ENCODE results near the gene TRIM44. TPM values are rescaled to one million over a fixed set of nuclear protein-coding genes. Genes with fewer than 3 reads are reported as not detected.
"Not testable (repeated sequence)": the region's sequence is repeated elsewhere in the genome, so short reads cannot be mapped to it uniquely, and the experiment has no call there.

TRIM44 gene
- polyA plus RNA-seq, 4 donors, result 8.9 to 35.4 (median 12.8) TPM

DNA sequence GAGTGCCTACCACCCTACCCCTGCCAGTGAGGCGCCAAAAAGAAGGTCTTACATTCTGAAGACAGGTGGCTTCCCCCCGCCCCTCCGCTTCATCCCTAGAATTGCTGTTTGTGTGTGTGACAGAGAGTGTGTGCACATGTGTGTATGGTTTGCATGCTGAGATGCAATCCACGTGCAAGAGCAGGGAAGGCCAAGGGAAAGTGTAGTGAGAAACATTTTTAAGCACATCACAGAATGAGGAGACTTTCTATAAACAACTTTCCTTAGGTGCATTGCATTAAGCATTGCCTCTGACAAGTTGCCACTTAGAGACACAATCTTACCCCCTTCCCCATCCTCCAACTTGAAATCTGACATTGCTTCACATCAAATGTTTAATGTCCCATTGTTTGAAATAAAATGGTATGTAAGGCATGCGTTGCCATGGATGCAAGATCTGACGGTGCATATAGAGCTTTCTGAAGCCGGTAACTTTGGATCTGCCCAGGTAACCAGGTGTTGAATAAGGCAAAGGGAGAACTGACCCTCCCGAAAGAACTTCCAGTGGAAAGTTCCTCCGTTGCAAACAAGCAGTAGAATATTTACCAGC is 22.9 kb upstream of the TRIM44 start:
- no peak overlapping the region for H3K27ac ChIP-seq (ENCODE audit: low read depth in 1 of 3, low read length in 2 of 3)
- H3K36me3 ChIP-seq (ENCODE audit: control insufficient read depth in 3 of 3, insufficient read depth in 2 of 3, low read depth in 1 of 3, low read length in 3 of 3), result no peaks in the 10 kb centered on the region
- no peaks in the 10 kb centered on the region for H3K4me1 ChIP-seq (ENCODE audit: control insufficient read depth in 3 of 3, insufficient read depth in 2 of 3, low read depth in 1 of 3, low read length in 2 of 3)
- WGBS, 3 donors, result 51 to 67% (median 57%) methylated on average over 9 of the region's 9 CpGs
- no peak for DNase-seq
- H3K9me3 ChIP-seq (ENCODE audit: control insufficient read depth in 2 of 2, insufficient read depth in 1 of 2, low read depth in 1 of 2, low read length in 1 of 2), result no peaks in the 10 kb centered on the region
- H3K27me3 ChIP-seq (ENCODE audit: control insufficient read depth in 3 of 3, insufficient read depth in 3 of 3, low read length in 3 of 3), result peaks cover 0 to 24% (median 2%) of the 10 kb centered on the region in 3 donors
- FAIRE-seq, result no peak
- H3K4me3 ChIP-seq (ENCODE audit: low read depth in 1 of 3, low read length in 3 of 3), result no peak overlapping the region

GRCh38 chr11:35641171-35641897 is 21.2 kb upstream of the TRIM44 start:
- WGBS, 3 donors, result 74 to 86% (median 80%) methylated on average over 6 of the region's 6 CpGs
- H3K4me1 ChIP-seq (ENCODE audit: control insufficient read depth in 3 of 3, insufficient read depth in 2 of 3, low read depth in 1 of 3, low read length in 2 of 3), result no peaks in the 10 kb centered on the region
- FAIRE-seq (no peak), DNase-seq (no peak)
- no peaks in the 10 kb centered on the region for H3K9me3 ChIP-seq (ENCODE audit: control insufficient read depth in 2 of 2, insufficient read depth in 1 of 2, low read depth in 1 of 2, low read length in 1 of 2)
- H3K27me3 ChIP-seq (ENCODE audit: control insufficient read depth in 3 of 3, insufficient read depth in 3 of 3, low read length in 3 of 3), result peaks cover 0 to 16% (median 2%) of the 10 kb centered on the region in 3 donors
- no peaks in the 10 kb centered on the region for H3K36me3 ChIP-seq (ENCODE audit: control insufficient read depth in 3 of 3, insufficient read depth in 2 of 3, low read depth in 1 of 3, low read length in 3 of 3)
- H3K27ac ChIP-seq (ENCODE audit: low read depth in 1 of 3, low read length in 2 of 3), result no peak overlapping the region
- H3K4me3 ChIP-seq (ENCODE audit: low read depth in 1 of 3, low read length in 3 of 3), result no peak overlapping the region

GRCh38 chr11:35641964-35642363 is 20.6 kb upstream of the TRIM44 start:
- DNase-seq (no peak), FAIRE-seq (no peak)
- peaks cover 0 to 15% (median 2%) of the 10 kb centered on the region in 3 donors for H3K27me3 ChIP-seq (ENCODE audit: control insufficient read depth in 3 of 3, insufficient read depth in 3 of 3, low read length in 3 of 3)
- H3K27ac ChIP-seq (ENCODE audit: low read depth in 1 of 3, low read length in 2 of 3), result no peak overlapping the region
- no peaks in the 10 kb centered on the region for H3K9me3 ChIP-seq (ENCODE audit: control insufficient read depth in 2 of 2, insufficient read depth in 1 of 2, low read depth in 1 of 2, low read length in 1 of 2)
- H3K4me3 ChIP-seq (ENCODE audit: low read depth in 1 of 3, low read length in 3 of 3), result no peak overlapping the region
- WGBS, 3 donors, result 85 to 87% (median 87%) methylated on average over 3 of the region's 3 CpGs
- H3K36me3 ChIP-seq (ENCODE audit: control insufficient read depth in 3 of 3, insufficient read depth in 2 of 3, low read depth in 1 of 3, low read length in 3 of 3), result no peaks in the 10 kb centered on the region
- H3K4me1 ChIP-seq (ENCODE audit: control insufficient read depth in 3 of 3, insufficient read depth in 2 of 3, low read depth in 1 of 3, low read length in 2 of 3), result no peaks in the 10 kb centered on the region

GRCh38 chr11:35647421-35648093 is 15.0 kb upstream of the TRIM44 start:
- H3K4me1 ChIP-seq (ENCODE audit: control insufficient read depth in 3 of 3, insufficient read depth in 2 of 3, low read depth in 1 of 3, low read length in 2 of 3), result no peaks in the 10 kb centered on the region
- H3K36me3 ChIP-seq (ENCODE audit: control insufficient read depth in 3 of 3, insufficient read depth in 2 of 3, low read depth in 1 of 3, low read length in 3 of 3), result no peaks in the 10 kb centered on the region
- peaks cover 0 to 7% (median 2%) of the 10 kb centered on the region in 3 donors for H3K27me3 ChIP-seq (ENCODE audit: control insufficient read depth in 3 of 3, insufficient read depth in 3 of 3, low read length in 3 of 3)
- FAIRE-seq (no peak), DNase-seq (no peak)
- H3K9me3 ChIP-seq (ENCODE audit: control insufficient read depth in 2 of 2, insufficient read depth in 1 of 2, low read depth in 1 of 2, low read length in 1 of 2), result no peaks in the 10 kb centered on the region
- WGBS, 3 donors, result 62 to 67% (median 66%) methylated on average over 8 of the region's 8 CpGs
- H3K4me3 ChIP-seq (ENCODE audit: low read depth in 1 of 3, low read length in 3 of 3), result no peak overlapping the region
- no peak overlapping the region for H3K27ac ChIP-seq (ENCODE audit: low read depth in 1 of 3, low read length in 2 of 3)

DNA sequence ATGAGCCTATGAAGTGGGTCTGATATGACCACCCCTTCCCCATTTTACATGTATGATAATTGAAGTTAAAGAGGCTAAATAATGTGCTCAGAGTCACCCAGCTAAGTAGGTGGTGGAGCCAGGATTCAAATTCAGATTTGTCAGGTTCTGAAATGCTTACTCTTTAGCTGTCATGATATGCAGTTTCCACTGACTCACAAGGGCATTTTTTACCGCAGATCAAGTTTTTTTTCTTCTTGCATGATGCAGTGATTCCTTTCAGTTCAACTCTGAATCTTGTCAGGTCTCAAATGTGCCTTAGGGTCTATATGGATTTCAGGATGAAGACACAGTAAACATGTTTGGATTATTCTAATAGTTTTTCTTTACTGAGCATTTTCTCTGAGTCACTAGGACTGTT is 12.6 kb upstream of the TRIM44 start:
- H3K27me3 ChIP-seq (ENCODE audit: control insufficient read depth in 3 of 3, insufficient read depth in 3 of 3, low read length in 3 of 3), result peaks cover 0 to 13% (median 0%) of the 10 kb centered on the region in 3 donors
- no peaks in the 10 kb centered on the region for H3K4me1 ChIP-seq (ENCODE audit: control insufficient read depth in 3 of 3, insufficient read depth in 2 of 3, low read depth in 1 of 3, low read length in 2 of 3)
- no peak overlapping the region for H3K4me3 ChIP-seq (ENCODE audit: low read depth in 1 of 3, low read length in 3 of 3)
- 62 to 68% (median 63%) methylated on average over 1 of the region's 1 CpG for WGBS, 3 donors
- DNase-seq, result no peak
- H3K9me3 ChIP-seq (ENCODE audit: control insufficient read depth in 2 of 2, insufficient read depth in 1 of 2, low read depth in 1 of 2, low read length in 1 of 2), result no peaks in the 10 kb centered on the region
- no peak for FAIRE-seq
- H3K36me3 ChIP-seq (ENCODE audit: control insufficient read depth in 3 of 3, insufficient read depth in 2 of 3, low read depth in 1 of 3, low read length in 3 of 3), result no peaks in the 10 kb centered on the region
- H3K27ac ChIP-seq (ENCODE audit: low read depth in 1 of 3, low read length in 2 of 3), result no peak overlapping the region

DNA sequence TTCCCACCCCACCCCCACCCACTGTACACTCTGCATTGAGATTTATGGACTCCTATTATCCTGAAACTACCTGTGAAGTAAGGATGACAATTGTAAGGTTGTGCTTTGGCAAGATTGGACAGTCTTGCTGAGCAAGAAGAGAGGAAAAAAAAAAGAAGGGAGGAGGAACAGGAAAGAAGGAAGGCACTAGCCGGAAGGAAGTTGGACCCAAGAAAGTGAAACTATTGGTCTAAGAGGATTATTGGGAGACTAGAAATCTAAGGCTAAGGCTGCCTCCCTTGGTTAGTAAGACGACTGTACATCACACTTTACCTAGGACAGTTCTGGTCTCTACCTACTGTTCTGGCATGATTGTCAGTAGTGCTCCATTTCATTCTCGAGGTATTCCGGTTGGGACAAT is 12.1 kb upstream of the TRIM44 start:
- H3K27me3 ChIP-seq (ENCODE audit: control insufficient read depth in 3 of 3, insufficient read depth in 3 of 3, low read length in 3 of 3), result peaks cover 0 to 13% (median 0%) of the 10 kb centered on the region in 3 donors
- H3K36me3 ChIP-seq (ENCODE audit: control insufficient read depth in 3 of 3, insufficient read depth in 2 of 3, low read depth in 1 of 3, low read length in 3 of 3), result no peaks in the 10 kb centered on the region
- H3K4me1 ChIP-seq (ENCODE audit: control insufficient read depth in 3 of 3, insufficient read depth in 2 of 3, low read depth in 1 of 3, low read length in 2 of 3), result no peaks in the 10 kb centered on the region
- no peak overlapping the region for H3K27ac ChIP-seq (ENCODE audit: low read depth in 1 of 3, low read length in 2 of 3)
- no peak overlapping the region for H3K4me3 ChIP-seq (ENCODE audit: low read depth in 1 of 3, low read length in 3 of 3)
- WGBS, 3 donors, result 77 to 79% (median 78%) methylated on average over 4 of the region's 4 CpGs
- DNase-seq (no peak), FAIRE-seq (no peak)
- H3K9me3 ChIP-seq (ENCODE audit: control insufficient read depth in 2 of 2, insufficient read depth in 1 of 2, low read depth in 1 of 2, low read length in 1 of 2), result no peaks in the 10 kb centered on the region

DNA sequence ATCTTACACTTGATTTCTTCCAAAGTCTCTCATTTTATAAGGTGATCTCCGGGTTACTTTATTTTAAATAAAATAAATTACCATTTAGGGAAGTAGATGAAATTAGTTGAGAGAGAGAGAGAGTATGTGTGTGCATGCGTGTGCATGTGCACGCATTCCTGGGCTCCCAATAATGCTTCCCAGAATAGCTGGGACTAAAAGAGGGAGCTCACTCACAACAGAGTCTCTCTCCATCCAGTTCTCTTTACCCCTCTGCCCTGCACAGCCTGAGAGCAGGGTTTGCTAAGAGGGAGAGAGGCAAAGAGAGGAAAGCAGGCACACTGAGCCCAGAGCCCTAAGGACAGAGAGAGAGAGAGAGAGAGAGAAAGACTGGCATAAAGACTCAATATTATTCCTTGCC is 11.3 kb upstream of the TRIM44 start:
- no peak overlapping the region for H3K4me3 ChIP-seq (ENCODE audit: low read depth in 1 of 3, low read length in 3 of 3)
- H3K27ac ChIP-seq (ENCODE audit: low read depth in 1 of 3, low read length in 2 of 3), result no peak overlapping the region
- H3K4me1 ChIP-seq (ENCODE audit: control insufficient read depth in 3 of 3, insufficient read depth in 2 of 3, low read depth in 1 of 3, low read length in 2 of 3), result no peaks in the 10 kb centered on the region
- no peaks in the 10 kb centered on the region for H3K9me3 ChIP-seq (ENCODE audit: control insufficient read depth in 2 of 2, insufficient read depth in 1 of 2, low read depth in 1 of 2, low read length in 1 of 2)
- FAIRE-seq, result no peak
- WGBS, 3 donors, result 83 to 97% (median 91%) methylated on average over 3 of the region's 3 CpGs
- H3K36me3 ChIP-seq (ENCODE audit: control insufficient read depth in 3 of 3, insufficient read depth in 2 of 3, low read depth in 1 of 3, low read length in 3 of 3), result no peaks in the 10 kb centered on the region
- no peak for DNase-seq
- peaks cover 0 to 19% (median 0%) of the 10 kb centered on the region in 3 donors for H3K27me3 ChIP-seq (ENCODE audit: control insufficient read depth in 3 of 3, insufficient read depth in 3 of 3, low read length in 3 of 3)

DNA sequence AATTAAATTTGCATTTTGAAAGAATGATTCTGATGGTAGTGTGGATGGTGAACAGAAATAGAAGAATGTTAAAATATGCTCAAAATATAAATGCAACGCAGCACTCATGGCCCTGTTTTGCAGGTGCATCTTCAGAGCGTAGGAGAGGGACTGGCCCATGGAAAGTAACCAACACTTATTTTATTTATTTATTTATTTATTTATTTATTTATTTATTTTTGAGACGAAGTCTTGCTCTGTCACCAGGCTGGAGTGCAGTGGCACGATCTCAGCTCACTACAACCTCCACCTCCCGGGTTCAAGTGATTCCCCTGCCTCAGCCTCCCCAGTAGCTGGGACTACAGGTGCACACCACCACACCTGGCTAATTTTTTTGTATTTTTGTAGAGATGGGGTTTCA is 9.8 kb upstream of the TRIM44 start:
- WGBS, 3 donors, result 85 to 93% (median 88%) methylated on average over 5 of the region's 5 CpGs
- H3K27ac ChIP-seq (ENCODE audit: low read depth in 1 of 3, low read length in 2 of 3); DNase-seq; H3K4me1 ChIP-seq (ENCODE audit: control insufficient read depth in 3 of 3, insufficient read depth in 2 of 3, low read depth in 1 of 3, low read length in 2 of 3); H3K36me3 ChIP-seq (ENCODE audit: control insufficient read depth in 3 of 3, insufficient read depth in 2 of 3, low read depth in 1 of 3, low read length in 3 of 3); H3K4me3 ChIP-seq (ENCODE audit: low read depth in 1 of 3, low read length in 3 of 3); H3K9me3 ChIP-seq (ENCODE audit: control insufficient read depth in 2 of 2, insufficient read depth in 1 of 2, low read depth in 1 of 2, low read length in 1 of 2); FAIRE-seq: not testable (repeated sequence)
- peaks cover 0 to 23% (median 0%) of the 10 kb centered on the region in 3 donors for H3K27me3 ChIP-seq (ENCODE audit: control insufficient read depth in 3 of 3, insufficient read depth in 3 of 3, low read length in 3 of 3)

All from small intestine (tissue), 7 donors.